ENCODE results near the gene TFAP2E. TPM values are rescaled to one million over a fixed set of nuclear protein-coding genes. Genes with fewer than 3 reads are reported as not detected.

Gene TFAP2E
- total RNA-seq = 0.38 and 0.49 TPM in 2 replicates

- peaks cover 15% of the 10 kb centered on the region for H3K4me1 Mint-ChIP-seq
- peaks cover 36% of the 10 kb centered on the region for H3K27me3 Mint-ChIP-seq
- intact Hi-C loops (cut with micrococcal nuclease) = no loop called here
- DNase-seq = no peak
- no peak within 1 kb of the TSS for H3K27ac Mint-ChIP-seq
- peaks cover 1% of the 10 kb centered on the region for H3K36me3 Mint-ChIP-seq (ENCODE audit: low read depth)
- H3K9me3 Mint-ChIP-seq = no peaks in the 10 kb centered on the region
- H3K4me3 Mint-ChIP-seq = peak within 1 kb of the TSS; percentile 6
These were observed at the start of gene TFAP2E for GRCh38 chr1:35573198-35574124. TFAP2E (plus strand) TSS chr1:35573314; CDS start chr1:35573578, 264 bp downstream.

GRCh38 chr1:35524106-35524505, 49.0 kb upstream of the TFAP2E start:
- Mint-ChIP-seq H3K36me3 (ENCODE audit: low read depth) (peaks cover 43% of the 10 kb centered on the region), H3K27me3 (no peaks in the 10 kb centered on the region), H3K27ac (no peak overlapping the region), H3K9me3 (peaks cover 38% of the 10 kb centered on the region), H3K4me3 (no peak overlapping the region), H3K4me1 (peaks cover 5% of the 10 kb centered on the region)
- no peak for DNase-seq
- intact Hi-C loops (cut with micrococcal nuclease) = no loop called here

- Mint-ChIP-seq H3K27ac (no peak overlapping the region), H3K9me3 (peaks cover 42% of the 10 kb centered on the region), H3K36me3 (ENCODE audit: low read depth) (peaks cover 72% of the 10 kb centered on the region), H3K4me1 (peaks cover 4% of the 10 kb centered on the region), H3K4me3 (no peak overlapping the region), H3K27me3 (no peaks in the 10 kb centered on the region)
- DNase-seq = no peak
- intact Hi-C loops (cut with micrococcal nuclease) = no loop called here
These were observed 42.9 kb upstream of the TFAP2E start for GRCh38 chr1:35530168-35530567.

- peaks cover 66% of the 10 kb centered on the region for H3K36me3 Mint-ChIP-seq (ENCODE audit: low read depth)
- DNase-seq = no peak
- H3K27me3 Mint-ChIP-seq = no peaks in the 10 kb centered on the region
- intact Hi-C loops (cut with micrococcal nuclease) = no loop called here
- no peak overlapping the region for H3K4me3 Mint-ChIP-seq
- H3K9me3 Mint-ChIP-seq = peaks cover 37% of the 10 kb centered on the region
- H3K27ac Mint-ChIP-seq = no peak overlapping the region
- H3K4me1 Mint-ChIP-seq = peaks cover 8% of the 10 kb centered on the region
These were observed 42.2 kb upstream of the TFAP2E start for GRCh38 chr1:35530946-35531345.

- Mint-ChIP-seq H3K4me1 (peaks cover 11% of the 10 kb centered on the region), H3K4me3 (no peak overlapping the region), H3K27ac (no peak overlapping the region), H3K27me3 (no peaks in the 10 kb centered on the region), H3K36me3 (ENCODE audit: low read depth) (peaks cover 69% of the 10 kb centered on the region), H3K9me3 (peaks cover 37% of the 10 kb centered on the region)
- intact Hi-C loops (cut with micrococcal nuclease) = no loop called here
- no peak for DNase-seq
These were observed 41.7 kb upstream of the TFAP2E start for GRCh38 chr1:35531368-35531767.

GRCh38 chr1:35532497-35533223, 40.5 kb upstream of the TFAP2E start:
- no peak overlapping the region for H3K4me3 Mint-ChIP-seq
- intact Hi-C loops (cut with micrococcal nuclease) = no loop called here
- H3K4me1 Mint-ChIP-seq = peaks cover 21% of the 10 kb centered on the region
- H3K36me3 Mint-ChIP-seq (ENCODE audit: low read depth) = peaks cover 71% of the 10 kb centered on the region
- H3K9me3 Mint-ChIP-seq = peaks cover 26% of the 10 kb centered on the region
- no peaks in the 10 kb centered on the region for H3K27me3 Mint-ChIP-seq
- DNase-seq = no peak
- no peak overlapping the region for H3K27ac Mint-ChIP-seq

GRCh38 chr1:35533586-35533985, 39.5 kb upstream of the TFAP2E start:
- intact Hi-C loops (cut with micrococcal nuclease) = no loop called here
- peaks cover 26% of the 10 kb centered on the region for H3K4me1 Mint-ChIP-seq
- peaks cover 65% of the 10 kb centered on the region for H3K36me3 Mint-ChIP-seq (ENCODE audit: low read depth)
- peaks cover 19% of the 10 kb centered on the region for H3K9me3 Mint-ChIP-seq
- H3K27ac Mint-ChIP-seq = no peak overlapping the region
- H3K4me3 Mint-ChIP-seq = no peak overlapping the region
- H3K27me3 Mint-ChIP-seq = no peaks in the 10 kb centered on the region
- DNase-seq = no peak

- H3K36me3 Mint-ChIP-seq (ENCODE audit: low read depth) = peaks cover 56% of the 10 kb centered on the region
- no peak for DNase-seq
- intact Hi-C loops (cut with micrococcal nuclease) = no loop called here
- peaks cover 6% of the 10 kb centered on the region for H3K9me3 Mint-ChIP-seq
- H3K27me3 Mint-ChIP-seq = no peaks in the 10 kb centered on the region
- no peak overlapping the region for H3K4me3 Mint-ChIP-seq
- H3K27ac Mint-ChIP-seq = no peak overlapping the region
- H3K4me1 Mint-ChIP-seq = peaks cover 43% of the 10 kb centered on the region
These were observed 37.9 kb upstream of the TFAP2E start for GRCh38 chr1:35535243-35535642.

- no peak overlapping the region for H3K27ac Mint-ChIP-seq
- DNase-seq = no peak
- H3K36me3 Mint-ChIP-seq (ENCODE audit: low read depth) = peaks cover 50% of the 10 kb centered on the region
- peak overlapping the region; percentile 21 for H3K4me3 Mint-ChIP-seq
- no peaks in the 10 kb centered on the region for H3K27me3 Mint-ChIP-seq
- no peaks in the 10 kb centered on the region for H3K9me3 Mint-ChIP-seq
- intact Hi-C loops (cut with micrococcal nuclease) = no loop called here
- peaks cover 50% of the 10 kb centered on the region for H3K4me1 Mint-ChIP-seq
These were observed 36.5 kb upstream of the TFAP2E start for GRCh38 chr1:35536556-35537162.

- intact Hi-C loops (cut with micrococcal nuclease) = loop anchor here (2.0 kb wide), 1 partner anchor 19 kb away; the partner anchor contains the start of genes KIAA0319L and NCDN
- Mint-ChIP-seq H3K27ac (peak overlapping the region; percentile 56), H3K27me3 (no peaks in the 10 kb centered on the region), H3K36me3 (ENCODE audit: low read depth) (peaks cover 47% of the 10 kb centered on the region), H3K9me3 (no peaks in the 10 kb centered on the region), H3K4me1 (peaks cover 54% of the 10 kb centered on the region), H3K4me3 (peak overlapping the region; percentile 44)
- DNase-seq = no peak
These were observed 35.3 kb upstream of the TFAP2E start for GRCh38 chr1:35537806-35538205.

- no peaks in the 10 kb centered on the region for H3K9me3 Mint-ChIP-seq
- intact Hi-C loops (cut with micrococcal nuclease) = loop anchor here (1.0 to 2.0 kb wide), 2 partner anchors 18 to 33 kb away; partner anchors contain the start of genes KIAA0319L and NCDN
- H3K36me3 Mint-ChIP-seq (ENCODE audit: low read depth) = peaks cover 36% of the 10 kb centered on the region
- peak overlapping the region; percentile 75 for H3K4me3 Mint-ChIP-seq
- peak overlapping the region; percentile 86 for H3K27ac Mint-ChIP-seq
- peaks cover 58% of the 10 kb centered on the region for H3K4me1 Mint-ChIP-seq
- DNase-seq = peak; percentile 87
- no peaks in the 10 kb centered on the region for H3K27me3 Mint-ChIP-seq
These were observed 33.9 kb upstream of the TFAP2E start for GRCh38 chr1:35539073-35539823.

- Mint-ChIP-seq H3K27me3 (no peaks in the 10 kb centered on the region), H3K4me3 (peak overlapping the region; percentile 75), H3K4me1 (peaks cover 61% of the 10 kb centered on the region), H3K9me3 (no peaks in the 10 kb centered on the region), H3K36me3 (ENCODE audit: low read depth) (peaks cover 34% of the 10 kb centered on the region), H3K27ac (peak overlapping the region; percentile 86)
- no peak for DNase-seq
- intact Hi-C loops (cut with micrococcal nuclease) = loop anchor here (1.0 to 2.0 kb wide), 2 partner anchors 17 to 34 kb away; partner anchors contain the start of genes KIAA0319L and NCDN
These were observed 33.3 kb upstream of the TFAP2E start for GRCh38 chr1:35539824-35540261.

- intact Hi-C loops (cut with micrococcal nuclease) = loop anchor here (1.0 kb wide), 1 partner anchor 94 kb away; no protein-coding TSS in a partner anchor
- H3K4me3 Mint-ChIP-seq = no peak overlapping the region
- H3K27me3 Mint-ChIP-seq = no peaks in the 10 kb centered on the region
- peaks cover 43% of the 10 kb centered on the region for H3K36me3 Mint-ChIP-seq (ENCODE audit: low read depth)
- no peaks in the 10 kb centered on the region for H3K9me3 Mint-ChIP-seq
- H3K4me1 Mint-ChIP-seq = peaks cover 34% of the 10 kb centered on the region
- DNase-seq = peak; percentile 85
- H3K27ac Mint-ChIP-seq = no peak overlapping the region
These were observed 28.1 kb upstream of the TFAP2E start for GRCh38 chr1:35544976-35545375.
